Osteoblast (primary cell): ENCODE results near the gene HPS3. TPM values are rescaled to one million over a fixed set of nuclear protein-coding genes. Genes with fewer than 3 reads are reported as not detected.
A peak's percentile ranks its signal among the peaks of the same experiment; 100 is the strongest.

ENCODE experiments used
- DNase-seq: peaks from one replicate; pipeline ENCODE4 v3.0.0; 2011; ENCODE audit warnings: low spot score, mixed read lengths; ENCODE audit not compliant: insufficient read length; ENCODE audit errors: missing footprints
- H2AFZ ChIP-seq: 2 replicates; pipeline ENCODE4 v1.6.0; 2011; ENCODE audit warnings: mild to moderate bottlenecking, low read length
- H3K27ac ChIP-seq: 2 replicates; pipeline ENCODE4 v1.5.1; 2011; ENCODE audit warnings: mild to moderate bottlenecking, low read depth, low read length, moderate library complexity
- H3K27me3 ChIP-seq: 2 replicates; pipeline ENCODE4 v1.6.0; 2012; ENCODE audit warnings: mild to moderate bottlenecking, control low read depth, inconsistent platforms, low read length, moderate library complexity; ENCODE audit not compliant: insufficient read depth
- H3K36me3 ChIP-seq: 2 replicates; pipeline ENCODE4 v1.5.1; 2011; ENCODE audit warnings: mild to moderate bottlenecking, low read length, control low read depth, moderate library complexity; ENCODE audit not compliant: insufficient read depth
- H3K4me1 ChIP-seq: 2 replicates; pipeline ENCODE4 v1.5.1; 2011; ENCODE audit warnings: mild to moderate bottlenecking, low read length, control low read depth, moderate library complexity; ENCODE audit not compliant: insufficient read depth
- H3K4me2 ChIP-seq: 2 replicates; pipeline ENCODE4 v1.6.0; 2011; ENCODE audit warnings: mild to moderate bottlenecking, low read length; ENCODE audit not compliant: insufficient read depth
- H3K4me3 ChIP-seq: fragments of 200-600 bp; sonication (generic); 3 replicates; pipeline ENCODE4 v1.5.1; 2012; ENCODE audit warnings: mild to moderate bottlenecking, low read length, inconsistent platforms; ENCODE audit not compliant: insufficient read depth
- H3K79me2 ChIP-seq: 2 replicates; pipeline ENCODE4 v1.6.0; 2012; ENCODE audit warnings: mild to moderate bottlenecking, low read length, control low read depth, inconsistent platforms; ENCODE audit not compliant: insufficient read depth
- H3K9me3 ChIP-seq: 2 replicates; pipeline ENCODE4 v1.5.1; 2011; ENCODE audit warnings: low read depth, low read length, control low read depth
- H4K20me1 ChIP-seq: 2 replicates; pipeline ENCODE4 v1.6.0; 2012; ENCODE audit warnings: mild to moderate bottlenecking, low read length, control low read depth; ENCODE audit not compliant: insufficient read depth
- CTCF ChIP-seq: IDR thresholded peaks from 2 replicates; pipeline ENCODE4 v1.5.1; 2011; ENCODE audit warnings: mild to moderate bottlenecking, low read depth, low read length, moderate library complexity; ENCODE audit errors: extremely low read depth
- total RNA-seq: library from RNA; depleted of rRNA; stranded (reverse); fragments of >200 nt; gene quantifications from 2 replicates; pipeline ENCODE4 v1.2.3, GENCODE V29; 2012

The HPS3 gene
- total RNA-seq: 38.4 and 49.8 TPM in 2 replicates

- Histone ChIP-seq H3K4me1 (peaks cover 18% of the 10 kb centered on the region), H4K20me1 (no peaks in the 10 kb centered on the region), H2AFZ (peak within 1 kb of the TSS; percentile 95), H3K4me3 (peak within 1 kb of the TSS; percentile 87), H3K79me2 (peaks cover 53% of the 10 kb centered on the region), H3K27me3 (no peaks in the 10 kb centered on the region), H3K4me2 (peak within 1 kb of the TSS; percentile 88), H3K9me3 (no peaks in the 10 kb centered on the region), H3K27ac (peak within 1 kb of the TSS; percentile 77), H3K36me3 (no peaks in the 10 kb centered on the region)
- peak; percentile 97 for DNase-seq
- TF ChIP-seq CTCF: no peak
Measured at GRCh38 chr3:149129326-149130205, at the start of gene HPS3. Gene HPS3 (plus strand): TSS chr3:149129638. CDS start chr3:149129724, 86 bp downstream.

GRCh38 chr3:149080011-149080698 is 49.3 kb upstream of the HPS3 start:
- no peak for TF ChIP-seq CTCF
- Histone ChIP-seq H4K20me1 (peaks cover 4% of the 10 kb centered on the region), H3K27ac (peak overlapping the region; percentile 83), H3K4me1 (peaks cover 26% of the 10 kb centered on the region), H3K27me3 (no peaks in the 10 kb centered on the region), H3K9me3 (no peaks in the 10 kb centered on the region), H2AFZ (no peak overlapping the region), H3K36me3 (peaks cover 21% of the 10 kb centered on the region), H3K4me3 (no peak overlapping the region), H3K79me2 (peaks cover 65% of the 10 kb centered on the region), H3K4me2 (peak overlapping the region; percentile 62)
- no peak for DNase-seq

- Histone ChIP-seq H2AFZ (no peak overlapping the region), H3K27ac (peak overlapping the region; percentile 83), H3K36me3 (peaks cover 18% of the 10 kb centered on the region), H3K9me3 (no peaks in the 10 kb centered on the region), H3K4me1 (peaks cover 30% of the 10 kb centered on the region), H3K4me3 (no peak overlapping the region), H4K20me1 (peaks cover 7% of the 10 kb centered on the region), H3K4me2 (peak overlapping the region; percentile 62), H3K79me2 (peaks cover 68% of the 10 kb centered on the region), H3K27me3 (no peaks in the 10 kb centered on the region)
- TF ChIP-seq CTCF: no peak
- peak; percentile 81 for DNase-seq
Measured at GRCh38 chr3:149080699-149081091, 48.7 kb upstream of the HPS3 start.

- Histone ChIP-seq H3K4me2 (no peak overlapping the region), H3K27me3 (no peaks in the 10 kb centered on the region), H3K9me3 (no peaks in the 10 kb centered on the region), H3K79me2 (peaks cover 67% of the 10 kb centered on the region), H3K4me1 (peaks cover 32% of the 10 kb centered on the region), H3K36me3 (peaks cover 17% of the 10 kb centered on the region), H3K27ac (no peak overlapping the region), H2AFZ (no peak overlapping the region), H3K4me3 (no peak overlapping the region), H4K20me1 (peaks cover 9% of the 10 kb centered on the region)
- no peak for TF ChIP-seq CTCF
- DNase-seq: no peak
Measured at GRCh38 chr3:149081772-149082171, 47.7 kb upstream of the HPS3 start.
